ENCODE measurements around the gene RBM41.

The RBM41 gene

DNA sequence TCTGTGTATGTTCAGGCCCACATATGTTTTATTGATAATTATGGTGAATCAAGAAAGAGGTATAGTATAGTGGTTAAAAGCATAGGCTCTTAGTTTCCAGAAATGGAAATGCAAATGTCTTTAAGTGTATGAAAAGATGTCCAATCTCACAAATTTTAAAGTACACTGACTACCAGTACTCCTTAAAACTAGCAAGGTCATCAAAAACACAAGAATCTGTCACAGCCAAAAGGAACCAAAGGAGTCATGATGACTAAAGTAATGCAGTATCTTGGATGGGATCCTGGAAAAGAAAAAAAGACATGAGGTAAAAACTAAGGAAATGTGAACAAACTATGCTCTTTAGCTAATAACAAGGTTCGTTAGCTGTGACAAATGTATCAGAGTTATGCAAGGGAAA is 661 bp upstream of the RBM41 start:
- TF ChIP-seq, protein P1, sequence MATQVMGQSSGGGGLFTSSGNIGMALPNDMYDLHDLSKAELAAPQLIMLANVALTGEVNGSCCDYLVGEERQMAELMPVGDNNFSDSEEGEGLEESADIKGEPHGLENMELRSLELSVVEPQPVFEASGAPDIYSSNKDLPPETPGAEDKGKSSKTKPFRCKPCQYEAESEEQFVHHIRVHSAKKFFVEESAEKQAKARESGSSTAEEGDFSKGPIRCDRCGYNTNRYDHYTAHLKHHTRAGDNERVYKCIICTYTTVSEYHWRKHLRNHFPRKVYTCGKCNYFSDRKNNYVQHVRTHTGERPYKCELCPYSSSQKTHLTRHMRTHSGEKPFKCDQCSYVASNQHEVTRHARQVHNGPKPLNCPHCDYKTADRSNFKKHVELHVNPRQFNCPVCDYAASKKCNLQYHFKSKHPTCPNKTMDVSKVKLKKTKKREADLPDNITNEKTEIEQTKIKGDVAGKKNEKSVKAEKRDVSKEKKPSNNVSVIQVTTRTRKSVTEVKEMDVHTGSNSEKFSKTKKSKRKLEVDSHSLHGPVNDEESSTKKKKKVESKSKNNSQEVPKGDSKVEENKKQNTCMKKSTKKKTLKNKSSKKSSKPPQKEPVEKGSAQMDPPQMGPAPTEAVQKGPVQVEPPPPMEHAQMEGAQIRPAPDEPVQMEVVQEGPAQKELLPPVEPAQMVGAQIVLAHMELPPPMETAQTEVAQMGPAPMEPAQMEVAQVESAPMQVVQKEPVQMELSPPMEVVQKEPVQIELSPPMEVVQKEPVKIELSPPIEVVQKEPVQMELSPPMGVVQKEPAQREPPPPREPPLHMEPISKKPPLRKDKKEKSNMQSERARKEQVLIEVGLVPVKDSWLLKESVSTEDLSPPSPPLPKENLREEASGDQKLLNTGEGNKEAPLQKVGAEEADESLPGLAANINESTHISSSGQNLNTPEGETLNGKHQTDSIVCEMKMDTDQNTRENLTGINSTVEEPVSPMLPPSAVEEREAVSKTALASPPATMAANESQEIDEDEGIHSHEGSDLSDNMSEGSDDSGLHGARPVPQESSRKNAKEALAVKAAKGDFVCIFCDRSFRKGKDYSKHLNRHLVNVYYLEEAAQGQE (IDR thresholded peaks at IDR 0.05; ENCODE audit: insufficient read depth in 1 of 2, low read depth in 2 of 2, low read length in 2 of 2) = no peak
- no peak for TF ChIP-seq FOXP2 (optimal IDR thresholded peaks at IDR 0.05; ENCODE audit: borderline replicate concordance, extremely low read depth, extremely low read length, insufficient read depth)
- TF ChIP-seq TAF1 (IDR thresholded peaks at IDR 0.05; ENCODE audit: borderline replicate concordance, insufficient read depth, low read length) = no peak
- TF ChIP-seq POLR2AphosphoS5 (IDR thresholded peaks at IDR 0.05; ENCODE audit: low read depth, low read length) = no peak
- no peak for TF ChIP-seq SIN3A (IDR thresholded peaks at IDR 0.05; ENCODE audit: borderline replicate concordance, insufficient read depth, low read length)

DNA sequence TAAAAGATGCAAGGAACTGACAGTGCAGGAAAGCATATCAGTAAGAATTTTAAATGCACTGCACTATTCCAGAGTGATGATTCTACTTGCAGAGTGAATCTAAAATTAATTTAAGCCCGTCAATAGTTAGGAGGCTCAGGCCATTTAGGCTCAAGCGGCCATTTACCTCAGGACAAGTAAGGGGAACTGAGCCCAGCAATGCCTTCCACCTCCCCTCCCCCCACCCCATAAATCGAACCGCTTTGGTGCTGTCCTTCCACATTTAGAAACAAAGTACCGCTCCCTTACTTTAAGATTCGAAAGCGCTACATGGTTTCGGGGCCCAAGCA is 665 bp downstream of the RBM41 start:
- TF ChIP-seq POLR2AphosphoS5 (IDR thresholded peaks at IDR 0.05; ENCODE audit: low read depth, low read length) (no peak), FOXP2 (optimal IDR thresholded peaks at IDR 0.05; ENCODE audit: borderline replicate concordance, extremely low read depth, extremely low read length, insufficient read depth) (no peak), TAF1 (IDR thresholded peaks at IDR 0.05; ENCODE audit: borderline replicate concordance, insufficient read depth, low read length) (no peak), SIN3A (IDR thresholded peaks at IDR 0.05; ENCODE audit: borderline replicate concordance, insufficient read depth, low read length) (no peak)
- TF ChIP-seq, protein P1 (IDR thresholded peaks at IDR 0.05; ENCODE audit: insufficient read depth in 1 of 2, low read depth in 2 of 2, low read length in 2 of 2) = no peak

DNA sequence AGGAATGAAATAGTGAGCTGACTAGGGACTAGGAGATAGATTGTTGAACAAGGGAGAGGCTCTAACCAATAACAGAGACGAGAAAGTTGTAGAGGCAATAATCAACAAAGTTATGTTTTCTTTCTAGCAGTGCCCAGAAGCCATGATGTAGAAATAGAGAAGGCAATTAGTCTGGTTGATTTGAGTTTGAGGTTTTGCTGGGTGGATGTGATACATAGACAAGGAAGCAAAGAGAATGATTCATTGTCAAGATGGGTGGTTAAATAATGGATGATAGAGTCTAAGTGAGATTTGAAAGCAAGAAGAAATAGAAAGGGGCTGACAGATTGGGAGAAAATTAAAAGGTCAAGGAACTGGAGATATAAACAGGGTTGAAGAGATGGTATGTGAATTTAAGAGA is 11.2 kb downstream of the RBM41 start:
- no peak for TF ChIP-seq TAF1 (IDR thresholded peaks at IDR 0.05; ENCODE audit: borderline replicate concordance, insufficient read depth, low read length)
- no peak for TF ChIP-seq POLR2AphosphoS5 (IDR thresholded peaks at IDR 0.05; ENCODE audit: low read depth, low read length)
- TF ChIP-seq FOXP2 (optimal IDR thresholded peaks at IDR 0.05; ENCODE audit: borderline replicate concordance, extremely low read depth, extremely low read length, insufficient read depth) = no peak
- TF ChIP-seq, protein P1 (IDR thresholded peaks at IDR 0.05; ENCODE audit: insufficient read depth in 1 of 2, low read depth in 2 of 2, low read length in 2 of 2) = no peak
- TF ChIP-seq SIN3A (IDR thresholded peaks at IDR 0.05; ENCODE audit: borderline replicate concordance, insufficient read depth, low read length) = no peak

DNA sequence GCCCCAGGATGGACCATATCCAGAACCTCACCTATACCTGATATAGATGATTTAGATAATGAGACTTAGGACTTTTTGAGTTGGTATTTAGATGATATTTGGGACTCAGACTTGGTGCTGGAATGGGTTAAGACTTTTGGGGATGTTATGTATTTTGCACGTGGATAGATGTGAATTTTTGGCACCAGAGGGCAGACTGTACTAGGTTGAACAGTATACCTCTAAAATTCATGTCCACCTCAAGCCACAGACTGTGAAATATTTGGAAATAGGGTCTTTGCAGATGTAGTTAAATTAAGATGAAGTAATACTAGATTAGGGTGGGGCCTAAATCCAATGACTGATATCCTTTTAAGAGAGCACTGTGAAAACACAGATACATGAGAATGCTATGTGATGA is 15.6 kb downstream of the RBM41 start:
- TF ChIP-seq TAF1 (IDR thresholded peaks at IDR 0.05; ENCODE audit: borderline replicate concordance, insufficient read depth, low read length) (no peak), SIN3A (IDR thresholded peaks at IDR 0.05; ENCODE audit: borderline replicate concordance, insufficient read depth, low read length) (no peak), FOXP2 (optimal IDR thresholded peaks at IDR 0.05; ENCODE audit: borderline replicate concordance, extremely low read depth, extremely low read length, insufficient read depth) (no peak), POLR2AphosphoS5 (IDR thresholded peaks at IDR 0.05; ENCODE audit: low read depth, low read length) (no peak)
- TF ChIP-seq, protein P1 (IDR thresholded peaks at IDR 0.05; ENCODE audit: insufficient read depth in 1 of 2, low read depth in 2 of 2, low read length in 2 of 2) = no peak

DNA sequence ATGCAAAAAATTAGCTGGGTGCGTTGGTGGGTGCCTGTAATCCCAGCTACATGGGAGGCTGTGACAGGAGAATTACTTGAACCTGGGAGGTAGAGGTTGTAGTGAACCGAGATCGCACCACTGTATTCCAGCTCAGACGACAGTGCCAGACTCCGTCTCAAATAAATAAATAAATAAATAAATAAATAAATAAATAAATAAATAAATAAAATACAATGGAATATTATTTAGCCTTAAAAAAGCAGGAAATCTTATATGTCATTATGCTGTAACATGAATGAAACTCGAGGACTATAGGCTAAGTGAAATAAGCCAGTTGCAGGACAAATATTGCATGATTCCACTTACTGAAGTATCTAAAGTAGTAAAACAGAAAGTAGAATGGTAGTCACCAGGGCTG is 42.5 kb downstream of the RBM41 start:
- TF ChIP-seq FOXP2 (optimal IDR thresholded peaks at IDR 0.05; ENCODE audit: borderline replicate concordance, extremely low read depth, extremely low read length, insufficient read depth) (no peak), POLR2AphosphoS5 (IDR thresholded peaks at IDR 0.05; ENCODE audit: low read depth, low read length) (no peak), SIN3A (IDR thresholded peaks at IDR 0.05; ENCODE audit: borderline replicate concordance, insufficient read depth, low read length) (no peak), TAF1 (IDR thresholded peaks at IDR 0.05; ENCODE audit: borderline replicate concordance, insufficient read depth, low read length) (no peak)
- TF ChIP-seq, protein P1 (IDR thresholded peaks at IDR 0.05; ENCODE audit: insufficient read depth in 1 of 2, low read depth in 2 of 2, low read length in 2 of 2) = no peak

Measured in PFSK-1 (cell line).